Neural crest cell (in vitro differentiated cells): Measurements from ENCODE around the gene CFAP54. TPM values are rescaled to one million over a fixed set of nuclear protein-coding genes. Genes with fewer than 3 reads are reported as not detected.

Experiments used
- DNase-seq: peaks from one replicate; pipeline ENCODE4 v3.0.0; 2021; ENCODE audit warnings: low read depth, mixed read lengths, low spot score
- H3K27ac Mint-ChIP-seq: one replicate; pipeline ENCODE4 v1.8.0; 2021; ENCODE audit warnings: mild to moderate bottlenecking, mixed read lengths; ENCODE audit not compliant: unreplicated experiment
- H3K27me3 Mint-ChIP-seq: 2 replicates; pipeline ENCODE4 v1.8.0; 2021; ENCODE audit warnings: low read depth, mild to moderate bottlenecking, mixed read lengths
- H3K36me3 Mint-ChIP-seq: 2 replicates; pipeline ENCODE4 v1.8.0; 2021; ENCODE audit warnings: low read depth, mild to moderate bottlenecking, mixed read lengths
- H3K4me1 Mint-ChIP-seq: 2 replicates; pipeline ENCODE4 v1.8.0; 2021; ENCODE audit warnings: mixed read lengths
- H3K4me3 Mint-ChIP-seq: one replicate; pipeline ENCODE4 v1.8.0; 2021; ENCODE audit warnings: mild to moderate bottlenecking, mixed read lengths
- H3K9me3 Mint-ChIP-seq: 2 replicates; pipeline ENCODE4 v1.8.0; 2021; ENCODE audit warnings: mixed read lengths
- total RNA-seq: library from RNA; stranded (reverse); gene quantifications from 2 replicates; pipeline ENCODE4 v1.2.1, GENCODE V29; 2021
- TF ChIP-seq, protein P1 (sequence below): fragments of 200-600 bp; sonication (generic); conservative IDR thresholded peaks from 2 replicates; pipeline ENCODE4 v1.5.0; 2021; ENCODE audit warnings: antibody characterized with exemption, mild to moderate bottlenecking

CFAP54 gene
- total RNA-seq, 1 donor from 2014 or later: 3.1 TPM

DNA sequence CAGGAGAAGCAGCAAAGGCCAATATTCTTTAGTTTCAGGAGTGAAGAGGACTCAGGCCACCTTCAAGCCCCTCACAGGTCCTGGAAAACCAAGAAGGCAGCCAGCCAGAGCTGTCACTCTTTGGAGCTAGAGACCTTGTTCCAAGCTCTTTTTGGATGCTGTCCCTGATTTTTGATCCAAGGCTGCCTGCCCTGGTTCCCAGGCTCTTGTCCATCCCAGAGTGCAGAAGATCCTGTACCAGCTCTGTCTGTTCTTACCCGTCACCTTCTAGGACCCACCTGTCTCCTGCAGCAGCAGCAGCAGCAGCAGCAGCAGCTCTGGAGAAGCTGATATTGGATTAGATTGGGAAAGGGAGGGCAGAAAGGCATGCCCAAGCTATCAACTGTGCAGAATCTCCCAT lies 260.6 kb downstream of the CFAP54 start:
- H3K9me3 Mint-ChIP-seq: peaks cover 3% of the 10 kb centered on the region
- no peak overlapping the region for H3K27ac Mint-ChIP-seq
- H3K36me3 Mint-ChIP-seq: no peaks in the 10 kb centered on the region

DNA sequence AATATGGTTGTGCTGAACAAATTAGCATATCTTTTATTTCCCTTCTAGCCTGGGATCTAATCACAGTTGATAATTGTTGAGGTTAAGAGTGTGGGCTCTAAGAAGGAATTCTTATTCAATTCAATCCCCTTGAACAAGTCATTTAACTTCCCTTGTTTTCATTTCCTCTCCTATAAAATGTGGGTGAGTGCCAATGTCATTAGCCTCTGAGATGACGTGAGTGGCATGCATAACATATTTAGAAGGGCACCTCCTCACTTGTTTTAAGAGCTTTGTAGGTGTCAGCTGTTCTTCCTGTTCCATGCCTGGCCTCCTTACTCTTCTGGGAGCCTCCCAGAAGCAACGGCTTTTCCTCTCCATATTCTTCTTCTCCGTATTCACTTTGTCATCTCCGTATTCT lies 262.2 kb downstream of the CFAP54 start:
- H3K4me1 Mint-ChIP-seq: no peaks in the 10 kb centered on the region
- TF ChIP-seq, protein P1, sequence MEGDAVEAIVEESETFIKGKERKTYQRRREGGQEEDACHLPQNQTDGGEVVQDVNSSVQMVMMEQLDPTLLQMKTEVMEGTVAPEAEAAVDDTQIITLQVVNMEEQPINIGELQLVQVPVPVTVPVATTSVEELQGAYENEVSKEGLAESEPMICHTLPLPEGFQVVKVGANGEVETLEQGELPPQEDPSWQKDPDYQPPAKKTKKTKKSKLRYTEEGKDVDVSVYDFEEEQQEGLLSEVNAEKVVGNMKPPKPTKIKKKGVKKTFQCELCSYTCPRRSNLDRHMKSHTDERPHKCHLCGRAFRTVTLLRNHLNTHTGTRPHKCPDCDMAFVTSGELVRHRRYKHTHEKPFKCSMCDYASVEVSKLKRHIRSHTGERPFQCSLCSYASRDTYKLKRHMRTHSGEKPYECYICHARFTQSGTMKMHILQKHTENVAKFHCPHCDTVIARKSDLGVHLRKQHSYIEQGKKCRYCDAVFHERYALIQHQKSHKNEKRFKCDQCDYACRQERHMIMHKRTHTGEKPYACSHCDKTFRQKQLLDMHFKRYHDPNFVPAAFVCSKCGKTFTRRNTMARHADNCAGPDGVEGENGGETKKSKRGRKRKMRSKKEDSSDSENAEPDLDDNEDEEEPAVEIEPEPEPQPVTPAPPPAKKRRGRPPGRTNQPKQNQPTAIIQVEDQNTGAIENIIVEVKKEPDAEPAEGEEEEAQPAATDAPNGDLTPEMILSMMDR: no peak
- H3K27me3 Mint-ChIP-seq: no peaks in the 10 kb centered on the region
- no peaks in the 10 kb centered on the region for H3K36me3 Mint-ChIP-seq
- no peaks in the 10 kb centered on the region for H3K9me3 Mint-ChIP-seq
- H3K4me3 Mint-ChIP-seq: no peak overlapping the region
- no peak overlapping the region for H3K27ac Mint-ChIP-seq
- DNase-seq: no peak

More for the DNA sequence above, 260.6 kb downstream of the CFAP54 start:
- no peak overlapping the region for H3K4me3 Mint-ChIP-seq
- H3K4me1 Mint-ChIP-seq: no peaks in the 10 kb centered on the region
- no peak for DNase-seq
- H3K27me3 Mint-ChIP-seq: no peaks in the 10 kb centered on the region
- TF ChIP-seq, protein P1: no peak

DNA sequence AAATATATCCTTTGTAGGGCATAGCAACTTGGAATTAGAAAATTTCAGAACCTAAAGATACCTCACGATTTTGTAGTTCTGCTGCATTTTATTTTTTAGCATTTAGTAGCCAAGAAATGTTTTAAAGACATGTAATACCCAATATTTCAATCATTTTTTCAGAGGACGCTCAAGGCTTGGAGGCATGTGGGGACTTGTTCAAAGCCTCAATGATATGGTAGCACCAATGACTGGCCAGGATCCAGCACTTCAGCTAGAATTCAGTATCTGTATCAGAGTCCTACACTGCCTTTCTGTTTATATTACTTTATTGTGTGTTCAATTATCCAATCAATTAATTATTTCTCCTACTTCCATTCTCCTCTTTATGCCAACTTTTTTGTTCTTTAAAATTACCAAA lies 262.8 kb downstream of the CFAP54 start:
- DNase-seq: no peak
- no peaks in the 10 kb centered on the region for H3K27me3 Mint-ChIP-seq
- no peak overlapping the region for H3K27ac Mint-ChIP-seq
- TF ChIP-seq, protein P1: no peak
- no peaks in the 10 kb centered on the region for H3K36me3 Mint-ChIP-seq
- no peak overlapping the region for H3K4me3 Mint-ChIP-seq
- no peaks in the 10 kb centered on the region for H3K9me3 Mint-ChIP-seq
- no peaks in the 10 kb centered on the region for H3K4me1 Mint-ChIP-seq

DNA sequence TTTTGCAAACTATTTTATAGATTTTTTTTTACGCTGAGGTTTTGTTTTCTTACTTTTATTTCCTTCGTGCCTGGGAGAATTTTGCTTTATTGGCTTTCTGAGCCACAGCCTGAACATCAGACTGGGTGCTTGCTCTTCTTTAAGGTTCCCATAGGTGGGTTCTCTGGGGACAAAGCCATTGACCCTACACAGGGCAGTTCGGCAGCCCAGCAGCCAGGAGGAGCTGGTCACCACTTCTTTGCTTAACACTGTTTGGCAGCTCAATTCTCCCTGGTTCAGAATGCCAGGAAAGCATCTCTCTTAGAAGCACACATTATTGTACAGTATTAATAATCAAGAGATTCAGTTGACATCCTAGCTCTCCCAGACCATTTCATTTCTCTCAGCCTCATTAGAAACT lies 276.9 kb downstream of the CFAP54 start:
- H3K27ac Mint-ChIP-seq: no peak overlapping the region
- no peak overlapping the region for H3K4me3 Mint-ChIP-seq
- DNase-seq: no peak
- H3K9me3 Mint-ChIP-seq: no peaks in the 10 kb centered on the region
- no peaks in the 10 kb centered on the region for H3K27me3 Mint-ChIP-seq
- TF ChIP-seq, protein P1: no peak
- no peaks in the 10 kb centered on the region for H3K4me1 Mint-ChIP-seq
- no peaks in the 10 kb centered on the region for H3K36me3 Mint-ChIP-seq

DNA sequence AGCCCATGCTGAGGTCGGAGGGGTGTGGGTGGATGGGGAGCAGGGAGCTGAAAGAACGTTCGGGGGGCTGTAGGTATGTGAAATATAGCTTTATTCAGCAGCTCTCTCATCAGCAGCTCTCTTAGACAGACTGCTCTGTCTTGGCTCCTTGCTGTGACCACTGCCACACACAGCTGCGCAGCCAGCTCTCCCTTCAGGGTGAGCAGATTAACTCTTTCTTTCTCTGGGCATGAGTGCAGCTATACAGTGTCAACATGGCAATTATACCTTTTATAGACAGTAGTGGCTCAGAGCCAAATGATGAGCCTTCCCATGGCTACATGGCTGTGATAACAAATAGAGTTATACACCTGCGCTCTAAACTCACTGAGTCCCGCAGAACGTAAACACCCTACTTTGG lies 280.0 kb downstream of the CFAP54 start:
- Mint-ChIP-seq H3K4me1 (no peaks in the 10 kb centered on the region), H3K27me3 (no peaks in the 10 kb centered on the region), H3K27ac (no peak overlapping the region)

More for the DNA sequence above, 280.0 kb downstream of the CFAP54 start:
- peaks cover 2% of the 10 kb centered on the region for H3K9me3 Mint-ChIP-seq
- H3K36me3 Mint-ChIP-seq: no peaks in the 10 kb centered on the region
- TF ChIP-seq, protein P1: no peak
- H3K4me3 Mint-ChIP-seq: no peak overlapping the region
- DNase-seq: no peak
